DOHH2 (cell line): ENCODE results near the gene SLC44A3.

Experiments
- H3F3A ChIP-seq: fragments of 200-600 bp; sonication (generic), shearing (Covaris generic); 2 replicates; pipeline ENCODE4 v1.6.0; 2016; ENCODE audit warnings: antibody characterized with exemption, mild to moderate bottlenecking; ENCODE audit not compliant: control insufficient read depth, insufficient read depth
- H3K27ac ChIP-seq: fragments of 200-600 bp; sonication (generic); 2 replicates; pipeline ENCODE4 v1.5.1; 2014; ENCODE audit warnings: low read depth, mild to moderate bottlenecking, low read length, moderate library complexity
- H3K27me3 ChIP-seq: fragments of 200-600 bp; sonication (generic); 2 replicates; pipeline ENCODE4 v1.6.1; 2014; ENCODE audit warnings: mild to moderate bottlenecking, low read length, mixed read lengths; ENCODE audit not compliant: control insufficient read depth
- H3K36me3 ChIP-seq: fragments of 200-600 bp; sonication (generic); 2 replicates; pipeline ENCODE4 v1.6.1; 2014; ENCODE audit warnings: mild to moderate bottlenecking, low read length, moderate library complexity, mixed read lengths; ENCODE audit not compliant: control insufficient read depth
- H3K4me1 ChIP-seq: fragments of 200-600 bp; sonication (generic); 2 replicates; pipeline ENCODE4 v1.6.1; 2014; ENCODE audit warnings: mild to moderate bottlenecking, low read length, mixed read lengths; ENCODE audit not compliant: control insufficient read depth
- H3K4me2 ChIP-seq: fragments of 200-600 bp; sonication (generic); 2 replicates; pipeline ENCODE4 v1.6.0; 2014; ENCODE audit warnings: mild to moderate bottlenecking, low read length, moderate library complexity
- H3K4me3 ChIP-seq: fragments of 200-600 bp; sonication (generic); 2 replicates; pipeline ENCODE4 v1.5.1; 2014; ENCODE audit warnings: mild to moderate bottlenecking, low read length, mixed read lengths
- H3K79me2 ChIP-seq: fragments of 200-600 bp; sonication (generic); 2 replicates; pipeline ENCODE4 v1.6.1; 2014; ENCODE audit warnings: mild to moderate bottlenecking, low read length, mixed read lengths; ENCODE audit not compliant: control insufficient read depth
- H3K9me2 ChIP-seq: fragments of 200-600 bp; sonication (generic); replicated peaks from 2 replicates; pipeline ENCODE4 v1.6.1; 2014; ENCODE audit warnings: mild to moderate bottlenecking, low read length, mixed read lengths; ENCODE audit not compliant: control insufficient read depth
- H3K9me3 ChIP-seq: fragments of 200-600 bp; sonication (generic); 2 replicates; pipeline ENCODE4 v1.6.1; 2014; ENCODE audit warnings: antibody characterized with exemption, low read length, mixed read lengths; ENCODE audit not compliant: control insufficient read depth, insufficient read depth
- H4K20me1 ChIP-seq: fragments of 200-600 bp; sonication (generic); 2 replicates; pipeline ENCODE4 v1.6.0; 2014; ENCODE audit warnings: low read depth, mild to moderate bottlenecking, antibody characterized with exemption, low read length, moderate library complexity; ENCODE audit not compliant: control insufficient read depth, insufficient read depth
- CTCF ChIP-seq: fragments of 200-600 bp; sonication (generic); IDR thresholded peaks from one replicate; pipeline ENCODE4 v1.5.1; 2014; ENCODE audit warnings: antibody characterized with exemption, mild to moderate bottlenecking, low read depth, low read length; ENCODE audit not compliant: poor library complexity, severe bottlenecking
- EZH2phosphoT487 ChIP-seq: fragments of 200-600 bp; sonication (generic); IDR thresholded peaks from 2 replicates; pipeline ENCODE4 v1.6.1; 2017; ENCODE audit warnings: borderline replicate concordance, mild to moderate bottlenecking, antibody characterized with exemption, low read length, moderate library complexity, mixed read lengths

The SLC44A3 gene

GRCh38 chr1:94894630-94895029 is 74.5 kb downstream of the SLC44A3 start:
- H4K20me1 ChIP-seq, result no peaks in the 10 kb centered on the region
- H3K9me2 ChIP-seq, result no peaks in the 10 kb centered on the region
- H3K4me3 ChIP-seq, result no peak overlapping the region
- H3K79me2 ChIP-seq, result no peaks in the 10 kb centered on the region
- no peaks in the 10 kb centered on the region for H3K36me3 ChIP-seq
- no peaks in the 10 kb centered on the region for H3K4me1 ChIP-seq
- no peaks in the 10 kb centered on the region for H3F3A ChIP-seq
- 0 out of 2 replicates have a peak, but pooled peaks cover 2% of the 10 kb centered on the region for H3K27me3 ChIP-seq
- TF ChIP-seq CTCF (no peak), EZH2phosphoT487 (no peak)
- no peak overlapping the region for H3K27ac ChIP-seq
- H3K9me3 ChIP-seq, result no peaks in the 10 kb centered on the region
- H3K4me2 ChIP-seq, result no peak overlapping the region

GRCh38 chr1:94895518-94895917 is 75.4 kb downstream of the SLC44A3 start:
- H3K9me2 ChIP-seq, result no peaks in the 10 kb centered on the region
- no peak for TF ChIP-seq CTCF
- TF ChIP-seq EZH2phosphoT487, result no peak
- no peak overlapping the region for H3K4me3 ChIP-seq
- H3K36me3 ChIP-seq, result no peaks in the 10 kb centered on the region
- no peaks in the 10 kb centered on the region for H3K79me2 ChIP-seq
- no peak overlapping the region for H3K4me2 ChIP-seq
- no peaks in the 10 kb centered on the region for H3F3A ChIP-seq
- H3K27me3 ChIP-seq, result peaks cover 5% of the 10 kb centered on the region; the same call in 1 of the 2 replicates
- H3K4me1 ChIP-seq, result no peaks in the 10 kb centered on the region
- H3K9me3 ChIP-seq, result no peaks in the 10 kb centered on the region
- no peak overlapping the region for H3K27ac ChIP-seq
- H4K20me1 ChIP-seq, result no peaks in the 10 kb centered on the region

GRCh38 chr1:94898491-94899385 is 78.6 kb downstream of the SLC44A3 start:
- Histone ChIP-seq H3K27ac (no peak overlapping the region), H3K4me1 (no peaks in the 10 kb centered on the region), H4K20me1 (no peaks in the 10 kb centered on the region), H3K9me3 (no peaks in the 10 kb centered on the region), H3K79me2 (no peaks in the 10 kb centered on the region), H3F3A (no peaks in the 10 kb centered on the region), H3K9me2 (no peaks in the 10 kb centered on the region), H3K4me3 (no peak overlapping the region), H3K4me2 (no peak overlapping the region), H3K36me3 (no peaks in the 10 kb centered on the region), H3K27me3 (peaks cover 9% of the 10 kb centered on the region)
- no peak for TF ChIP-seq CTCF
- no peak for TF ChIP-seq EZH2phosphoT487
